Osteoblast (primary cell): ENCODE measurements around the gene FRMD5. TPM values are rescaled to one million over a fixed set of nuclear protein-coding genes. Genes with fewer than 3 reads are reported as not detected.

ENCODE experiments used
- DNase-seq: peaks from one replicate; pipeline ENCODE4 v3.0.0; 2011; ENCODE audit warnings: low spot score, mixed read lengths; ENCODE audit not compliant: insufficient read length; ENCODE audit errors: missing footprints
- H2AFZ ChIP-seq: 2 replicates; pipeline ENCODE4 v1.6.0; 2011; ENCODE audit warnings: mild to moderate bottlenecking, low read length
- H3K27ac ChIP-seq: 2 replicates; pipeline ENCODE4 v1.5.1; 2011; ENCODE audit warnings: mild to moderate bottlenecking, low read depth, low read length, moderate library complexity
- H3K27me3 ChIP-seq: 2 replicates; pipeline ENCODE4 v1.6.0; 2012; ENCODE audit warnings: mild to moderate bottlenecking, control low read depth, inconsistent platforms, low read length, moderate library complexity; ENCODE audit not compliant: insufficient read depth
- H3K36me3 ChIP-seq: 2 replicates; pipeline ENCODE4 v1.5.1; 2011; ENCODE audit warnings: mild to moderate bottlenecking, low read length, control low read depth, moderate library complexity; ENCODE audit not compliant: insufficient read depth
- H3K4me1 ChIP-seq: 2 replicates; pipeline ENCODE4 v1.5.1; 2011; ENCODE audit warnings: mild to moderate bottlenecking, low read length, control low read depth, moderate library complexity; ENCODE audit not compliant: insufficient read depth
- H3K4me2 ChIP-seq: 2 replicates; pipeline ENCODE4 v1.6.0; 2011; ENCODE audit warnings: mild to moderate bottlenecking, low read length; ENCODE audit not compliant: insufficient read depth
- H3K4me3 ChIP-seq: fragments of 200-600 bp; sonication (generic); 3 replicates; pipeline ENCODE4 v1.5.1; 2012; ENCODE audit warnings: mild to moderate bottlenecking, low read length, inconsistent platforms; ENCODE audit not compliant: insufficient read depth
- H3K79me2 ChIP-seq: 2 replicates; pipeline ENCODE4 v1.6.0; 2012; ENCODE audit warnings: mild to moderate bottlenecking, low read length, control low read depth, inconsistent platforms; ENCODE audit not compliant: insufficient read depth
- H3K9me3 ChIP-seq: 2 replicates; pipeline ENCODE4 v1.5.1; 2011; ENCODE audit warnings: low read depth, low read length, control low read depth
- H4K20me1 ChIP-seq: 2 replicates; pipeline ENCODE4 v1.6.0; 2012; ENCODE audit warnings: mild to moderate bottlenecking, low read length, control low read depth; ENCODE audit not compliant: insufficient read depth
- total RNA-seq: library from RNA; depleted of rRNA; stranded (reverse); fragments of >200 nt; gene quantifications from 2 replicates; pipeline ENCODE4 v1.2.3, GENCODE V29; 2012
- TF ChIP-seq, protein P1 (sequence below): IDR thresholded peaks from 2 replicates; pipeline ENCODE4 v1.5.1; 2011; ENCODE audit warnings: mild to moderate bottlenecking, low read depth, low read length, moderate library complexity; ENCODE audit errors: extremely low read depth

The FRMD5 gene
- total RNA-seq, 1 donor: 3.3 TPM

DNA sequence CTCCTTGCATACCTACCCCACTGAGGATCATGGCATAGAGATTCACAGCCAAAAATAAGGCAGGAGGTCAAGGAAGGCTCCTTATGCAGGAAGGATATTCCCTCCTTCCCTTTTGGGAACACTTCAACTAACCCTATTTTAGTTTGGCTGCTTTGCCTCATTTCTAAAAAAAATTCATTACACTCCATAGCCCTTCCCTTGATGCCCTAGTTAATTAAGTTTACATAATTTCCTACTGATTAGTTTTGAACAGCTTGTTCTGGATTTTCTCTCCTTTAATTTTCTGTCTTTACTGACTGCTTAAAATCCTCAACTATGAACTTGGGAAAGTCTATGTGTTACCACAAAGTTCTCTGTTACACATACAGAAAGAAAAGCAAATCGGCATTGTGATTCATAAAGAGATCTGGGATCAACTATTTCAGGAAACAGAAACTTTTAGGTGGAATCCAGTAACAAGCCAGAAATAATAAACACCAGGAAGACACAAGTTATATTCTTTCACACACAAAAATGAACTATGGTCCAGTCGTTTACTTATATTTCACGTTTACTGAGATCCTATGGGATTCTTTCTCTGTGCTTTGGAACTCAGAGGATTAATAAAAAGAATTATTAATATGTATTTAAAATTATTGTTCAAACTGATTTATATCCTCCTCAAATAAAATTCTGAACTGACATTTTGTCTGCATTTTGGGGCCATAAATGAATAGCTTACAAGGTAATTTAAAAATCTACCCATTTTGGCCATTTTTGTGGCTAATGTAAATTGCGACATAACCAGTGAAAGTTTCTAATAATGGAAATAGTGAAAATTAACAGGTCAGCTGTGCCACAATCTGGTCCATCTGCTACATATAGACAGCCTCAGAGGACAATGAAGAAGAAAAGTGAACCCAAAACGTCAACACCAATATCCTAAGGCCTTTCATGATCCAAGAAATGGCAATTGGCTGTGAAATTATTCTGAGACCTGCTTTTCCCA lies 113.8 kb downstream of the FRMD5 start:
- Histone ChIP-seq H3K4me3 (no peak overlapping the region), H3K36me3 (no peaks in the 10 kb centered on the region), H4K20me1 (no peaks in the 10 kb centered on the region), H2AFZ (no peak overlapping the region), H3K79me2 (peaks cover 16% of the 10 kb centered on the region), H3K9me3 (peaks cover 2% of the 10 kb centered on the region), H3K27ac (peak overlapping the region; percentile 63), H3K27me3 (no peaks in the 10 kb centered on the region), H3K4me1 (peaks cover 52% of the 10 kb centered on the region), H3K4me2 (peak overlapping the region; percentile 55)
- DNase-seq: peak; percentile 49
- TF ChIP-seq, protein P1, sequence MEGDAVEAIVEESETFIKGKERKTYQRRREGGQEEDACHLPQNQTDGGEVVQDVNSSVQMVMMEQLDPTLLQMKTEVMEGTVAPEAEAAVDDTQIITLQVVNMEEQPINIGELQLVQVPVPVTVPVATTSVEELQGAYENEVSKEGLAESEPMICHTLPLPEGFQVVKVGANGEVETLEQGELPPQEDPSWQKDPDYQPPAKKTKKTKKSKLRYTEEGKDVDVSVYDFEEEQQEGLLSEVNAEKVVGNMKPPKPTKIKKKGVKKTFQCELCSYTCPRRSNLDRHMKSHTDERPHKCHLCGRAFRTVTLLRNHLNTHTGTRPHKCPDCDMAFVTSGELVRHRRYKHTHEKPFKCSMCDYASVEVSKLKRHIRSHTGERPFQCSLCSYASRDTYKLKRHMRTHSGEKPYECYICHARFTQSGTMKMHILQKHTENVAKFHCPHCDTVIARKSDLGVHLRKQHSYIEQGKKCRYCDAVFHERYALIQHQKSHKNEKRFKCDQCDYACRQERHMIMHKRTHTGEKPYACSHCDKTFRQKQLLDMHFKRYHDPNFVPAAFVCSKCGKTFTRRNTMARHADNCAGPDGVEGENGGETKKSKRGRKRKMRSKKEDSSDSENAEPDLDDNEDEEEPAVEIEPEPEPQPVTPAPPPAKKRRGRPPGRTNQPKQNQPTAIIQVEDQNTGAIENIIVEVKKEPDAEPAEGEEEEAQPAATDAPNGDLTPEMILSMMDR: no peak

- peaks cover 15% of the 10 kb centered on the region for H3K79me2 ChIP-seq
These were observed 119.5 kb downstream of the FRMD5 start for GRCh38 chr15:44075535-44075934.

DNA sequence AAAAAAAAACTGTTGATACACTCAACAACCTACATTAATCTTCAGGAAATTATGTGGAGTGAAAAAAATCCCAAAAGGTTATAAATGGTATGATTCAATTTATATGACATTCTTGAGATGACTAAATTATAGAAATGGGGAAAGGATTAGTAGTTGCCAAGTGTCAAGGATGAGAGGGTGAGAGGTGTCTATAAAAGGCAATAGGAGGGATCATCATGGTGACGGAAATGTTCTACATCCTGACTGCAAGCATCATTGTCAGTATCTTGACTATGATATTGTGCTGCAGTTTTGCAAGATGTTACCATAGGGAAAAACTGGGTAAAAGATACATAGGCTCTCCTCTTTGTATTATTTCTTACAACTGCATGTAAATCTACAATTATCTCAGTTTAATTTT lies 125.6 kb downstream of the FRMD5 start:
- H3K4me1 ChIP-seq: peaks cover 8% of the 10 kb centered on the region
- TF ChIP-seq, protein P1: no peak
- no peak for DNase-seq
- no peaks in the 10 kb centered on the region for H4K20me1 ChIP-seq
- no peaks in the 10 kb centered on the region for H3K27me3 ChIP-seq
- no peaks in the 10 kb centered on the region for H3K36me3 ChIP-seq
- no peak overlapping the region for H3K4me3 ChIP-seq
- H3K4me2 ChIP-seq: no peak overlapping the region
- H2AFZ ChIP-seq: no peak overlapping the region
- no peaks in the 10 kb centered on the region for H3K9me3 ChIP-seq
- peaks cover 3% of the 10 kb centered on the region for H3K79me2 ChIP-seq
- no peak overlapping the region for H3K27ac ChIP-seq

More at GRCh38 chr15:44075535-44075934, 119.5 kb downstream of the FRMD5 start:
- no peak overlapping the region for H3K27ac ChIP-seq
- H2AFZ ChIP-seq: peak overlapping the region; percentile 24
- H3K36me3 ChIP-seq: no peaks in the 10 kb centered on the region
- no peak overlapping the region for H3K4me3 ChIP-seq
- no peaks in the 10 kb centered on the region for H4K20me1 ChIP-seq
- H3K27me3 ChIP-seq: no peaks in the 10 kb centered on the region
- peak; percentile 1 for DNase-seq
- TF ChIP-seq, protein P1: no peak
- peaks cover 8% of the 10 kb centered on the region for H3K4me1 ChIP-seq
- peaks cover 2% of the 10 kb centered on the region for H3K9me3 ChIP-seq
- peak overlapping the region; percentile 41 for H3K4me2 ChIP-seq

DNA sequence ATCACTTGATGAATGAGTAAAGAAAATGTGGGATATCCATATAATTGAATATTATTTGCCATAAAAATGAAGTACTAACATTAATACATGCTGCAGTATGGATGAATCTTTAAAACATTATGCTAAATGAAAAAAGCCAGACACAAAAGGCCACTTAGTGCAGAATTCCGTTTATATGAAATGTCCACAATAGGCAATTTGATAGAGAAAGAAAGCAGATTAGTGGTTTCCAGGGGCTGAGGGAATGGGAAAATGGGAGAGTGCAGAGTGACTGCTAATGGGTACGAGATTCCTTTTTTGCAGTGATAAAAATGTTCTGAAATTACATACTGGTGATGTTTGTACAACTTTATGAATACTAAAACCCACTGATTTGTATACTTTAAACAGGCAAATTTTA lies 126.7 kb downstream of the FRMD5 start:
- Histone ChIP-seq H3K4me1 (peaks cover 8% of the 10 kb centered on the region), H3K79me2 (peaks cover 7% of the 10 kb centered on the region), H2AFZ (no peak overlapping the region), H3K27me3 (no peaks in the 10 kb centered on the region), H3K36me3 (no peaks in the 10 kb centered on the region), H3K27ac (no peak overlapping the region), H3K4me2 (no peak overlapping the region), H3K9me3 (no peaks in the 10 kb centered on the region), H4K20me1 (no peaks in the 10 kb centered on the region), H3K4me3 (no peak overlapping the region)
- DNase-seq: no peak
- TF ChIP-seq, protein P1: no peak
